Activated T-cell treated with anti-CD3 and anti-CD28 coated beads for 1 hour (primary cell): Measurements from ENCODE around the gene PEAK3.

Source experiments
- DNase-seq: peaks from one replicate; pipeline ENCODE4 v3.0.0-alpha.2; 2020; ENCODE audit warnings: low read depth

PEAK3 gene

DNA sequence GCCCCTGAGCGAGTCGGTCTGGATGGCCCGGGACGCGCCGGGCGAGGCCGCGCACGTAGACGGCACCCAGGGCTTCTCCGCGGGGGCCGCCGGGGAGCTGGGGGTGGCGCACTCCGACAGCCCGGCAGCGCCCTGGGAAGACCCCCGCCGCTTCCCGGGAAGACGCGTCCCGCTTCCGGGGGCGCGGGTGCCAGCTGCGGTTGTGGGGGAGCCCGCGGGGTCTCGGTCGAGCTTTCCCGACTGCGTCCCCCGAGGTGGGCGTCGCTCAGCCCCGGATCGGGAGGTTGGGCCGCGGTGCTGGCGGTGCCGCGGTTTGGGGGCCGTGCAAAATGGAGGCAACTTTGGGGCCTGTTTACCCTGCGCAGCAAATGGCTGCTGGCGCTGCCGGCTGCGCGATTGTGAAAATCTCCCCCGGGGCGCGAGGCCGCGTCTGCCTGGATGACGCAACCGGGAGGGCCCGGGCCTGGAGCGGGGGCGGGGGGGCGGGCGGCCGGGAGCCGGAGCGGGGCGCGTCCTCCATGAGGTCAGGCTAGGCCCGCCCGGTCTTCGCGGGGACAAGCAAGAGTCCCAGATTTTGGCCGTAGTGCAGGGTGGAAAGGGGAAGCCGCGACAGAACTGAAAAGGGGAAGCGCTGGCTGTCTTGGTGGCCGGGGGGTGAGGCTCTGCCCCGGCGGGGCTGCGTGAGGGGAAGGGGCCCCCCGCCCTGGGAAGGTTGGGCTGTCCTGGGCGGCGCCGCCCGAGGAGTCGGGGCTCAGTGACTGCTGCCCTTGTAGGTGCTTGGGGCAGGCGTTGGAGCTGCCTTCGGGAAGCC is 11.3 kb downstream of the PEAK3 start:
- peak; percentile 48 for DNase-seq

- DNase-seq, result no peak
These were observed 11.9 kb downstream of the PEAK3 start for GRCh38 chr19:2270157-2270422.

DNA sequence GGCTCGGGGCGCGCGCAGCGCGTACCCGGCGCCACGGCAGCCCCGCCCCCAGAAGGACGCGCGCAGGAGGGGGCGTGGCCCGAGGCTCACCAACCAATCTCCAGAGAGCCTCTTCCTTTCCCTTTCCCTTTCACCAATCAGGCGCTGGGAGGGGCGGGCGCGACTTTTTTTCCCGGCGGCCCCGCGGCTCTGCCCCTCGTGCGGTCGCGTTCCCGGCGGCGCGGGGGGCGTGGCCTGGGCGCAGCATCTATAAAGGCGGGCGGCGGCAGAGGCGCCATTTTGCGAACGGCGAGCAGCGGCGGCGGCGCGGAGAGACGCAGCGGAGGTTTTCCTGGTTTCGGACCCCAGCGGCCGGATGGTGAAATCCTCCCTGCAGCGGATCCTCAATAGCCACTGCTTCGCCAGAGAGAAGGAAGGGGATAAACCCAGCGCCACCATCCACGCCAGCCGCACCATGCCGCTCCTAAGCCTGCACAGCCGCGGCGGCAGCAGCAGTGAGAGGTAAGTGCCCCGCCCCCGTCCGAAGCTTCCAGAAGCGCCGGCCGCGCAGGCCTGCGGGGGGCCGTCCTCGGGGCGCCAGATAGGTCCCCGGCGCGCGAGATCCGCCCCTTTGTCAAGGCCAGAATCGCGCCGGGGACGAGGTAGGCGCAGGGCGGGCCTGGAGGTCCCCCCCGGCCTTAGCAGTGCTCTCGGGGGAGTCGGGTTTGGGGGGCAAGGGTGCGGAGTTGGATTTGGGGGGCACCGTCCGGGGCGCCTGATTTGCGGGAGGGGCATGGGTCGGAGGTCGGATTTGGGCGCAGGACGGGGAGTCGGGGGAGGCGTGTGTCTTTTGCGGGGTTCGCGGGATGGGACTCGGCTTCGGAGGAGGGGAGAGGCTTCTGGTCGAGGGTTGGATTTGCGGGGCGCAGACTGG is 12.5 kb downstream of the PEAK3 start:
- DNase-seq, result peak; percentile 98

DNA sequence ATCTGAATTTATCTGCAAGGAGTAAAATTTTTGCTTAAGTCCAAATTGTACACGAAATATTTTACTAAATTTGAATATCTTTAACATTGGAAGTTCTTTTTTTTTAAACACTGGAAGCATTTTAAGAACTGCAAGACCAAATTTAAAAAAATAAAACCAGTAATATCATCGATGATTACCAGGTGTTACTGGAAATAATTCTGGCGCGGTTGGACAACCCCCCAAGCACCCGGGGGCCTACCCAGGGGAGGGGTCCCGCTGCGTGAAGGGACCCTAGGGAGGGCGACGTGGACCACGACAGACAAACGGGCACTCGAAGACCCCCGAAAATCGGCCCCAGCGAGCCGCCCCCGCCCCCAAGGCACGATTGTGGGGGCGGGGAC is 13.1 kb downstream of the PEAK3 start:
- no peak for DNase-seq

DNA sequence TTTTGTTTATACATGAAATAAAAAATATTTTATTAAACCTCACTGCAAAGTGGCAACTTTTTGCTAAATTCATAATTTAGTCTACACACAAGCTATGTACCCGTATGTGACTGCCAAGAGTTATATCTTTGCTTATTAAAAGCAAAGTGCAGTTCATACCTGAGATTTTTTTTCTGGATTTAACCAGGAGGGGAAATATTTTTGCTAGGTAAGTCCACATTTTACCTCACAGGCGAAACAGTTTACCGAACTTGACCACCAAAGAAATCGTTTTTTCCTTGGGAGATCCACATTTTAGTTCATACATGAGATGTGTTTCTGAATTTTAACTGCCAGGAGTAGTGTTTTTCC is 13.5 kb downstream of the PEAK3 start:
- DNase-seq, result no peak

DNA sequence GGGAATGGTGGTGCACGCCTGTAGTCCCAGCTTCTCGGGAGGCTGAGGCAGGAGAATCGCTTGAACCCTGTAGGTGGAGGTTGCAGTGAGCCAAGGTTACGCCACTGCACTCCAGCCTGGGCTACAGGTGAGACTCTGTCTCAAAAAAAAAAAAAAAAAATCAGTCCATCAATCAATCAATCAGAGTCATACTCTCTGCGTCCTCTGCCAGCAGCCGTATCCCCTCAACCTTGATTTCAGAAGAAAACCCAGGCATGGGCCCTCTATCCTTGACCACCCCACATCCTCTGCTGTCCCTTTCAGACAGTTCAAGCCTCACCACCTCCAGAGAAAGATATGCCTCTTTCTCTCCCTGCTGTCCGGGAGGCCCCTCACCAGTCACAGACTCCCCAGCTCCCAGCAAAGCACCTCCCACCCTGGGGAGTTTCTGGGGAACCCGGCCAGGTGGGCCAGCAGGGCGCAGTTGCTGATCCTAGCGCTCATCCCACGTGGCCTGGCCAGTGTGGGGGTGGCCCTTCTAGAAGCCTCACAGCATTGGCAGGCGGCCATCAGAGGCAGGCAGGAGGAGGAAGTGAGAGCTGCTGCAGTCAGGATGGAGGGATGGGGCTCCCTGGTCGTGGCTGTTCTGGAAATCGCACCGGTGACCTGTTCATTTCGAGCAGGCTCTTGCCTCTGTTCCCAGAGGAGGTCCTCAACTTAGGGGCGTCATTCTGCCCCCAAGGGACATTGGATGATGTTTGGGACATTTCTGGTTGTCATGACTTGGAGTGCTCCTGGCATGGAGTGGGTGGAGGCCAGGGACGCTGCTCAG is 15.6 kb downstream of the PEAK3 start:
- DNase-seq, result no peak

GRCh38 chr19:2261438-2262172 is 20.4 kb downstream of the PEAK3 start:
- DNase-seq, result peak; percentile 46

GRCh38 chr19:2260341-2260805 is 21.6 kb downstream of the PEAK3 start:
- DNase-seq, result no peak

DNA sequence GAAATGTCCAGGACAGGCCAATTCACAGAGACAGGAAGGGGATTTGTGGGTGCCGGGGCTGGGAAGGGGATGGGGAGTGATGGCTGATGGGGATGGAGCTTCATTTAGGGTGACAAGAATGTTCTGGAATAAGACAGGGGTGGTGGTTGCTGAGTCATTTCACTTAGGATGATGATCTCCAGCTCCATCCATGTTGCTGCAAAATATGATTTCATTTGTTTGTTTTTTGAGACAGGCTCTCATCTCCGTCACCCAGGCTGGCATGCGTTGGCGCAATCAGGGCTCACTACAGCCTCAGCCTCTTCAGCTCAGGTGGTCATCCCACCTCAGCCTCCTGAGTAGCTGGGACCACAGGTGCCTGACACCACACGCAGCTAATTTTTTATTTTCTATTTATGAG is 22.6 kb downstream of the PEAK3 start:
- DNase-seq, result no peak

GRCh38 chr19:2255982-2256685 is 25.8 kb downstream of the PEAK3 start, which contains the start of gene JSRP1:
Gene JSRP1 (minus strand): TSS chr19:2256417. CDS start chr19:2255314, 1,103 bp downstream.
- no peak for DNase-seq

DNA sequence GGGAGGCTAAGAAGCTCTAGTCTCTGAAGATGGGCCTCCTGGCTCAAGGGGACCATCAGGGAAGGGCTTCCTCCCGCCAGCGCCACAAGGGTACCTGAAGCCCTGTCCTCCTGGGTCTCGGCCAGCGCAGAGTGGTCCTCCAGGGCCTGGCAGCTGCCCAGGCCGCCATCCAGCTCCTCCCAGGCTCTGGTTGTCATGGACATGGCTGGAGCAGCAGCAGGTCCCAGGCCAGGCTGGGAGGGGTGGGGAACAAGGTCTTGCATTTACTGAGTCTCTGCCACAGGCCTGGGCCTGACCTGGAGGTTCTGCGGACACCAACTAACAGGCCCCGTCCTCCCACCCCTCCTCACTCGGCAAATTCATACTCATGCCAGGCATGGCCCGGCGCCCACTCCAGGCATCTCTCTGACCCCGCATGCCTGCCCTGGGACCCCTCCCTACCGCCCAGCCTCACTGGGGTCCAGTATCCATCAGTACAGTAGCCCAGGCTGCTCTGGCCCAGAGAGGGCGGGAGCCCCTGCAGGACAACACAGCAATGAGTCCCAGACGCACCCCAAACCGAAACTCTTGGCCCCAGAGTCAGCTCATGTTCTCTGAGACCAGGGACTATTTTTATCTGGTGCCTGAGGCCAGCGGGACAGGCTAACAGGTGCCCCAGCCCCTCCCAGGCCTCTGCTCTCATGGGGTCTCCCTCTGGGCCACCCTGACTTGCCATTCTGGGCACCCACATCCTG is 26.7 kb downstream of the PEAK3 start:
- DNase-seq, result no peak

- DNase-seq, result no peak
These were observed 27.7 kb downstream of the PEAK3 start for GRCh38 chr19:2254064-2254872.

- DNase-seq, result peak; percentile 37
These were observed 28.6 kb downstream of the PEAK3 start for GRCh38 chr19:2253106-2254063.

GRCh38 chr19:2252797-2253105 is 29.2 kb downstream of the PEAK3 start:
- no peak for DNase-seq

DNA sequence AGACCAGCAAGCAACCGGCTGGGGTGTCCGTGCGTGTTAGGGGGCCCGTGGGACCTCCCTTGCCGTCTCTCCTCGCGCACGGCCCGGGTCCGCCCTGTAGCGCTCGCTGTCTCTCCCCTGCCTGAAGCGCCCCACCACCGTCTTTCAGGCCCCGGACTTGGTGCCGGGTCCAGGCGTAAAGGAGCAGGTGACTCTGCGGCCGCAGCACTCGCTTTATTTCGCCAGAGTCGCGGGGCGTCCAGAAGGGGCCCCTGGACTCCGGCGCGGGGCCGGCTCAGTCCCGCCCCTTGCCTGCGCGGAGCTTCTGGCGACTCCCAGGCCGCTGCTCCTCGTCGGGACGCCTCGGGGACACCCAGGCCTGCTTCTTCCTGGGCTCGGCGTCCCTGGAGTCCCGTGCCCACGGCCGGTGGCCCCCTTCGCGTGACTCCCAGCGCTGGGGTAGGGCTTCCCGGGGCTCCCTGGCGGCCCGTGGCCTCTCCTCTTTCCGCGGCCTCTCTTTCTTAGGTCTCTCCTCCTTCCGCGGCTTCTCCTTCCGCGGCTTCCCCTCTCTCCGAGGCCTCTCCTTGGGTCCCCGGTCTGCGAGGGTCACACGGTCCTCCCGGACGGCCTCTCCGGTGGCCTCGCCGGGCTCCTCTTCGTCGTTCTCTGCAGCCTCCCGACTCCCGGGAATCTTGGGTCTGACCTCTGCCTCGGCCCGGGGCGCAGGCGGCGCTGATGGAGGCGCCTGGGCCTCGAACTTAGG is 29.7 kb downstream of the PEAK3 start:
- DNase-seq, result no peak

- no peak for DNase-seq
These were observed 30.6 kb downstream of the PEAK3 start for GRCh38 chr19:2251106-2252054.

DNA sequence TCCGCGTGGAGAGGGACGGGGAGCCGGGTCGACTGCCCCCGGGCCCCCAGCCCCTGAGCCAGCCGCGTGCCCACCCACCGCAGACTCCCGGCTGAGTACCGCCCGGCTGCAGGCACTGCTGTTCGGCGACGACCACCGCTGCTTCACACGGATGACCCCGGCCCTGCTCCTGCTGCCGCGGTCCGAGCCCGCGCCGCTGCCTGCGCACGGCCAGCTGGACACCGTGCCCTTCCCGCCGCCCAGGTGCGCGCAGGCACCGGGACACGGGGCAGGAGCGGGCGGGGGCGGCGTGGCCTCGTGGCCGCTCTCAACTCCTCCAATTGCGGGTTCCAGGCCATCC is 31.2 kb downstream of the PEAK3 start:
- DNase-seq, result no peak
